OCI-M2 (cell line): ENCODE results near the gene PEX11B.

Experiments used
- DNase-seq: peaks from one replicate; lab custom pipeline; 2025; ENCODE audit not compliant: unreplicated experiment; lab: John Stamatoyannopoulos, UW

PEX11B gene

DNA sequence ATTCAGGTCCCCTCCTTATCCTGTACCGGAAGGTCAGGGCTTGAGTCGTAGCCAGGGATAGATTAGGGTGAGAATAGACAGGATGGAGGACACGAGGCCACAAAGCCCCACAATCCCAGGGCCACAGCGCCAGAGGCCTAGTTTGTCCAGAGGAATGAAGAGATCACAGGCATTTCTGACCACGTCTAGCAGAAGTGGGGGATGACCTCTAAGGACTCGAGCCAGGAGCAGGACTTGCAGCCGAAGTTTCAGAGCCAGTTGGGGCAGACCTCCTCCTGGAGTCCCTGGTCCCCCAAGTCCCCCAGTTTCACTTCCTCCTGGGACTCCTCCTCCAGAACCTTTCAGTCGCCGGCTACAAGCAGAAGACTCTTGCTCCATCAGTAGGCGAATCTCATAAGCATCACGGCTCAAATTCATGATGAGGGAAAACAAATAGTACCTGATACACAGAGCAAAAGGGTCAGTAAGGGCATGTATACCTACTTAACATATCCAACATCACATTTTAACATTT, 6.3 kb downstream of the PEX11B start:
- no peak for DNase-seq

DNA sequence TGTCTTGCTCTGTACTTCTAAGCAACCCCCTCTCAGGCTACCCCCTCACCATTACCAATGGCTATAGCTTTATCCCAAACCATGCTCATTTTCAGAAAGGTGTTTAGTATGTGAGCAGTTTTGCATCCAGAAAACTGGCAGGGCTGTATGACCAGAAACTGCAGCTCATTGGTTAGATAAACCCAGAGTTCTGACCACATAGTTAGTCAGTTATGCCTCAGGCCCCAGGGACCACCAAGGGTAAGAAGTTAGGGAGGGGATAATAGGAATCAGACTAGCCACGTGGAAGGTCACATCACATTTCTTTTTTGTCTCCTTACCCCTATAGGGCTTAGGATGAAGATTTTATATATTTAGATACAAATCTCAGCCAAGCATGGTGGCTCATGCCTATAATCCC, 9.9 kb downstream of the PEX11B start:
- DNase-seq, result no peak

DNA sequence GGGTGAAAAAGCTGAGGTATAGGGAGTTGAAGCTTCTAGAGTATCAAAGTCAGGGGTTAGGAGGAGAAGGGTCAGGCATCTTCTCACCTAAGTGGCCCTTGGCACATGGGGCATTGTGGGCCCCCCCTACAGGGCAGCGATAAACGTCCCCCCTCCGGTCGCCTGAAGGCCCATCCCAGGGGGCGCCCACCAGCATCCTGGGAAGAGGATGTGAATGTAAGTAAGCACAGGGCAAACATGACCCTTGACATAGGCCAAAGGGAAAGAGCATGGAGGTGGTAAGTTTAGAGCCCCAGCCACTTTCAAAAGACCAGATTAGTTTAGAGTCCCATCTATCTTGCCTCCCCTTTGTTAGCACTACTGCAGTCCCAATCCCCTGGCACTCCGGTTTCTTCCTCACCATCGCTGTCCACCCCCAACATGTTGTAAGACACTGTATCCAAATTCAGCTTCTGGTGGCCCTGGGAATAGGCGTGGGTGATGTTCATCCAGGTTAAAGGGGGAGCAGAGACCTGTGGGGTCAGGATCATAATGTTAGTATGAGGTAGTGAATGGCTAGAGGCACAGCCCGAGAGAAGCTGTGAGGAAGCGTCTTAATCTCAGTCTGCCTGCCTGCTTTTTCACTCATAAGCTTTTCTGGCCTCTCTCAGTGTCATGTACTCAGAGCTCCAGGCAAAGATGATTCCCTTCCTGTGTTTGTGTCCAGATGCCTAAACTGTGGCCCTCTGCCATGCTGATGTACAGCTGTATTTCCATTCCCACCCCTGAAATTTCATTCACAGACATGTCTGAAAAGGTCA, 11.4 kb downstream of the PEX11B start:
- DNase-seq, result no peak

GRCh38 chr1:145901312-145902021, 17.1 kb downstream of the PEX11B start:
- no peak for DNase-seq

DNA sequence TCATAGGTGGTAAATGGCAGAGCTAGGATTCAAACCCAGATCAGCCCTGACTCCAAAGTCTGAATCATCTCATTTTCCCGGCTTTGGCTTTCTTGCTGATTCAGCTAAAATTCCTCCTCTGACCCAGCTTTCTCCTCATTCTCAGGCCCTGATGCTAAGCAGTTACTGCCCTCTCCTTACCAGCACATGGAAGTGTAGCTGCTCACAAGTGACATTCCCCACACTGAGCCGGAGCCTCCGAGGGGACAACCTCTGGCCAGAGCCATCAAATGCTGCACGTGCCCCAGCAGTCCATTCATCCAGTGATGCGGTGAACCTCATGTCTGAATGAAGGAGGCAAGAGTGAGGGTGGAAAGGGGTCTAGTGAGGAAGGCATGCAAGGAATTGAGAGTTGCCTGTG, 19.8 kb downstream of the PEX11B start:
- DNase-seq, result no peak

DNA sequence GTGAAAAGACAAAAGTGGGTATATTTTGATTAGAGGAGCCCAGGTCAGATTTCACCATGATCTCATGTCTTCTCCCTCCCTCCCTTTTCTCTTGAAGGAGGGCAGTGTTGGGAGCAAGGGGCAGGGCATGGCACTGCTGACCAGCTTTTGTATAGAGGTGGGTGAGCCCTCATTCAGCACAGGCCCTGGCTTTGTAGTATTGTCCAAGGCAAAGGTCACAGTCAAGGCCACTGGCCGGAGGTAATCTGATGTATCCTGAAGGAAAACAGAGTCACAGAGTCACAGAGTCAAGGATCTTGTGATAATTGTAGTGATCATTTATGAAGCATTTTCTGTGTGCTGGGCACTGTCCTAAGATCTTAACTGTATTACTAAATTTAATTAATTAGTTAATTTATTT, 20.5 kb downstream of the PEX11B start:
- no peak for DNase-seq

GRCh38 chr1:145895471-145895870, 23.0 kb downstream of the PEX11B start:
- no peak for DNase-seq

DNA sequence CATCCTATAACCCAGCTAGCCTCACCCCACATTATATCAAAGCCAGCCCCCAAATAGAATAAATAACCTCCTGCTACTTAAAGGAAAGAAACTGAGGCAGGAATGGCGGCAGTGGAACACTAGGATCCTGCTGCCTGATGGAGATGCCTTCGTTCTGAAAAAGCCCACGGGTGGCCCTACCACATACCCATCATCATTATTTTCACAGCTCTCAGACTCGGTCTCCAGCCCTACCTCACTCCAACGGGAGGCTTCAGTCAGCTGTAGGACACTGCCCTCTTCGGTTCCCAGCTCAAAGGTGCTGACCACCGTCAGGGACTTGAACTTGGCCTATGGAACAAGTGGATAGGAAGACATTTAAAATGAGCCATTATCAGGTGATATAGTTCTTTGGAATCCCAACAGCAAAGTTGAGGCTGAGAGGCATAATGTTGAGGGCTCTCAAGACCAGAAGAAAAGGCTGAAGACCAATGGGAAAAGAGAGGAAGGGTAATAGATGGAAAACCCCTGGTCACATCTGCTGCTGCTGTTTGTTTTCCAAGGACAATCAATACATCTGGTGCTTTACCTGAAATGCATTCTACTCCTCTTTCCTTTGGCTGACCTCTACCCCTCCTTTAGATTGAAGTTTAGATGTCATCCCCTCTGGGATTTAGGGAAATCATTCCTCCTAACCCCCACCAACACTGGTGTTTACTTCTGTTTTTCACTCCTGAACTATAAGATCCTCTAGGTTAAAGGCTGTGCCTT, 25.0 kb downstream of the PEX11B start:
- DNase-seq, result no peak

DNA sequence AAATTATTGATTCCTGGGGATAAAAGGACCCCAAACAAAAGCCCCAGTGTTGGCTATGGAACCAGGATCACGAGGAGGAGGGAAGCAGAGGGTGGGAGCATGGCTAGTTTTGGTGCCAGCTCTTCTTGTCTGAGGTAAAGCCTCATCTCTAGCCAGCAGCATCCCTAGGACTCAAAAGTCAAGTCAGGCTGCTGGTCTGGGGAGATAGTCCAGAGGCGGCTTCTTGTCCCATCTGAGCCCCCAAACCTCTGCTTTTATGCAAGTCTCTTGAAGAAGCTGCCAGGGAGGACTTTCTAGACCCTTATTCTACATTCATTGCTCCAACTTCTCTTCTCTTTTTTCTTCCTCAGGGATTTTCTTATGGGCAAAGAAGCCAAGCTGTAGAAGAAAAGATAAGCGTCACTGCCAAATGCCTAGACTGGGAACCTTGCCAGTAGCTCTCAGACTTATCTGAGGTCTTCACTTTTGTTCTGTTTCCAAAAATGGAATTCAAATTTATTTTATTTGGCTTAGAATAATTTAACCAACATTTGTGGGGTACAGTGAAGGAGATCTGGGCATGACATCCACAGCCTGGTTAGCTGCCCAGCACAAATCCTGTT, 25.9 kb downstream of the PEX11B start:
- DNase-seq, result no peak

DNA sequence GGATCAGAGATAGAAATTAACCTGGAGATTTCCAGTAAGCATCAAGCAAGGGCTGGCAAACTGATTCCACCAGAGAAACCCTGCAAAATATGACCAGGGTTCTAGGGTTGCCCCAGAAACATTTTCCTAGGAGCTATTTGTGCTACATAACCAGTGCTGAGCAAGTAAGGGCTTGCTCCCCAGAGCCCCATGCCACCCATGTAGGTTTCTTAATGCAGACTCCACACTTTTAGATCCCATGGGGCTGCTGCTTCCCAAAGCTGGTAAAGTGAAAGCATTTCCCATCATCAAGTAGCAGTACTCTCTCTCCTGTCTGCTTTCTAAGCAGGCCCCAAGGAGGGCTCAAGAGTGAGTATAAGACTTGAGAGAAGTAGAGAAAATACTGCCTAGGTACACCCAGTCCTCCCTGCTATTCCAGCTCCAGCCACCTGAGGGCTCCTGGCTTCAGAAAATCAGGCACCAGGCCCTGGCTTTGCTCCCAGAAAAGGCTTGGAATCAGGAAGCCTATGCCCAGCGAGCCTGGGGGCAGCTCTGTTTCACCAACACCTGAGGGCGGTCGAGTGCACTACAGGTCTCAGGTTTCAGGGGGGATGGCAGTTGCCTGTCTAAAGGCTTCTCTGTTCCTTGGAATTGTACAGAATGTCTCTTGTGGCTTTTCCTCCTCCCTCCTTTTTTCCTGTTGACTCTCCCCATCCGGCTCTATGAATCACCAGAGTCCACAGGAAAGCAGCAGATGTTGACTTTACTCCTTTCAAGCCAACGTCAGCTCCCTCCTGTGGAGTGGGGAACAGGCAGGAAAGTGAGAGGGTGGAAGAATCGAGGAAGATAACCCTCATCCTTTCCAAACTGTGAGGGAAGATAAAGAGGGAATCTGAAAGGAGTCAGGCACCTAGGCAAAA, 26.7 kb downstream of the PEX11B start:
- DNase-seq, result peak; percentile 44

DNA sequence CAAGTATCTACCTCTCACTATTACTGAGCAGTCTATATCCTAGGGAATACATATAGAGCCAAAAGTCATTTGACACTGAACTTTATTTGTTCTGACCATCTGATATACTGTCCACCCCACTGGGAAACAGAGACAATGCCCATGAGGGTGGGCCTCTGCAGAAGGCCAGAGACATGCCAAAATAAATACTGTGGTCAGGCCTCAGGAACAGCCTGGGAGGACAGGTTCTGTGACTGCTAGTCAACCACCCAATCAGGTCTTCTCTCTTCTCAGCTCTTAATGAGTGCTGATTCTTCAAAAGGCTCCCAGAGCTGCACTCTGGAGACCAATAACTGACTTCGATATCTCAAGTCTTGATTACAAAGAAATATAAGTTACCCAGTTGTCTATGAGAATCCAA, 27.4 kb downstream of the PEX11B start:
- no peak for DNase-seq

DNA sequence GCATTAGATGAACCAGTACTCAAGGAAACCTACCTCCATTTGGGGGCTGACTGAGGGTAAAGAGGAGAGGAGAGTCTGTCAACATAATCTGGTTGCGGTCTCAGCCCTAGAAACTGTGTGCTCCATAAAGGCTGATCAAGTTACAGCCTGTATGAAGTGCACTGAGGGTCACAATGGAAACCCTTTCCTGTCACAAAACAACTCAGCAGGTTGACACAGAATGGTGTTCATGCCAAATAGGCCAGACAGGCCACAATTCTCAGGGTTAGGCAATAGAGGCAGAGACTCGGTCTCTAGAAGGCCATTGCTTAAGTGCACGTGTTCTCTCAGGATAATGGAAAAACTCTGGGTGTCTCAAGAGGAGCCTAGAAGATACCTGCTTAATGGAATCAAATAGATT, 28.8 kb downstream of the PEX11B start:
- no peak for DNase-seq

- DNase-seq, result no peak
Observed at GRCh38 chr1:145887631-145888030, 30.9 kb downstream of the PEX11B start.

GRCh38 chr1:145886816-145887215, 31.7 kb downstream of the PEX11B start:
- no peak for DNase-seq

DNA sequence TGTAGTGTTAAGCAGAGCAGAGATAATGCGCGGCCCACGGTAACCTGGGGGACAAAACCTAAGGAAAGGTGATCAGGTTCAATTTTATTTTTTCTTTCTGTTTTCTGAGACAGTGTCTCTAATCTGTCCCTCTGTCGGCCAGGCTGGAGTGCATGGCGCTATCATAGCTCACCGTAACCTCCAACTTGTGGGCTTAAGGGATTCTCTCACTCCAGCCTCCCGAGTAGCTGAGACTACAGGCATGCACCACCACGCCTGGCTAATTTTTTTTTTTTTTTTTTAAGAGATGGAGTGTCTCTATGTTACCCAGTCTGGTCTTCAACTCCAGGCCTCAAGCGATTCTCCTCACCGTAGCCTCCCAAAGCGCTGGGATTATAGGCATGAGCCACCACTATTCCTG, 32.1 kb downstream of the PEX11B start:
- no peak for DNase-seq

DNA sequence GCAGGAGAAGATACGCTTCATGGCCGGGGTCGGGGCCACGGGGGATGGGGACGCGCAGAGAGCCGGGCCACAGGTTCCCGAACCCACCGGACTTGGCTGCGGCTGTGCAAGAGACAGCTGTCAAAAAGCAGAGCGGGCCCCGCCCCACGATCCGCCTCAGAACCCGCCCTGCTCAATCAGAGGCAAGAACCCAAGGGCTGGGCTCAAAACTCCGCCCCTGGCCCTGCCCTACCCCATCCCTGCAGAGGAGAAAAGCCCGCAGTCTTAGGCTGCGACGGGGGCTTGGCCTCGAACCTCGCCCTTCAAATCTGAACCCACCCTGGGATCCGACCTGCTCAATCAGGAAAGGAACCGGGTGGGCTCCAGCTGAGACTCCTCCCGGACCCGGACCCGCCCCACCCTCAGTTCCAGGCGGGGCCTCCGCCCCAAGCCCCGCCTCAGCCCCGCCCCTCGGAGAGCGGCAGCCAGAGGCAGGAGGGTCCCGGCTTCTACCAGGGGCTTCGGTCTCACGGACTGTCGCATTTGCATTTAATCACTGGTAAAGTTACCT, 32.7 kb downstream of the PEX11B start, which contains the start of gene ANKRD35:
Gene ANKRD35, minus strand, starts transcription at position 129 of the 550 bp plus-strand sequence. Its CDS starts 108 bp downstream, at position 21.
- DNase-seq, result peak; percentile 59

DNA sequence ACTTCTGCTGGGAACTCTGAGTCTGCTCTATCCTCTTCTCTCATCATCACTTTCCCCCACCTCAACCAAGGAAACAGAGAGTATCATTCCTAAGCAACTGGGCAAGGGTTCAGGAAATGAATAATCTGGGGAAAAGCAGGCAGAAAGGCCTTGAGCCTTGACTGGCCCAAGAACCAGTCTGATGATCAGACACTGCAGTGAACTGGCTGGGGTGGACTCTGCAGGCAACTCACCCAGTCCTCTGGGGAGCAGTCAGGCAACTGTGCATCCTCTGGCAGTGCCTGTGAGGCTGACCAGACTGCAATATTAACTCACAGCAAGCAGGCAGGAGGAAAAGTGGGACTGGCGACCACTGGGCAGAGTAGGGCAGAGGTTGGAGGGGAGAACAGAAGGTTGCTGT, 33.8 kb downstream of the PEX11B start:
- DNase-seq, result no peak

GRCh38 chr1:145879775-145880174, 38.7 kb downstream of the PEX11B start:
- DNase-seq, result no peak

- DNase-seq, result no peak
Observed at GRCh38 chr1:145878724-145879123, 39.8 kb downstream of the PEX11B start.
